Activated naive CD8-positive, alpha-beta T cell treated with anti-CD3 and anti-CD28 coated beads, Interleukin-2, amount 50 U/mL, for 24 hours (primary cell): Measurements from ENCODE around the gene PRPF19.

Experiments
- ATAC-seq: fragments of 150-1000 bp; cut with Tn5 transposase; one replicate; pipeline ENCODE4 v1.10.0; 2021
- DNase-seq: peaks from one replicate; pipeline ENCODE4 v3.0.0; 2021
- H3K27ac Mint-ChIP-seq: one replicate; pipeline ENCODE4 v1.8.0; 2021; ENCODE audit warnings: mild to moderate bottlenecking, mixed read lengths
- H3K27me3 Mint-ChIP-seq: one replicate; pipeline ENCODE4 v1.8.0; 2021; ENCODE audit warnings: mixed read lengths
- H3K36me3 Mint-ChIP-seq: one replicate; pipeline ENCODE4 v1.8.0; 2021; ENCODE audit warnings: low read depth, mixed read lengths
- H3K4me1 Mint-ChIP-seq: one replicate; pipeline ENCODE4 v1.8.0; 2021; ENCODE audit warnings: mixed read lengths
- H3K4me3 Mint-ChIP-seq: one replicate; pipeline ENCODE4 v1.8.0; 2021; ENCODE audit warnings: mild to moderate bottlenecking, moderate library complexity, mixed read lengths
- H3K9me3 Mint-ChIP-seq: one replicate; pipeline ENCODE4 v1.8.0; 2021; ENCODE audit warnings: mixed read lengths

The PRPF19 gene

DNA sequence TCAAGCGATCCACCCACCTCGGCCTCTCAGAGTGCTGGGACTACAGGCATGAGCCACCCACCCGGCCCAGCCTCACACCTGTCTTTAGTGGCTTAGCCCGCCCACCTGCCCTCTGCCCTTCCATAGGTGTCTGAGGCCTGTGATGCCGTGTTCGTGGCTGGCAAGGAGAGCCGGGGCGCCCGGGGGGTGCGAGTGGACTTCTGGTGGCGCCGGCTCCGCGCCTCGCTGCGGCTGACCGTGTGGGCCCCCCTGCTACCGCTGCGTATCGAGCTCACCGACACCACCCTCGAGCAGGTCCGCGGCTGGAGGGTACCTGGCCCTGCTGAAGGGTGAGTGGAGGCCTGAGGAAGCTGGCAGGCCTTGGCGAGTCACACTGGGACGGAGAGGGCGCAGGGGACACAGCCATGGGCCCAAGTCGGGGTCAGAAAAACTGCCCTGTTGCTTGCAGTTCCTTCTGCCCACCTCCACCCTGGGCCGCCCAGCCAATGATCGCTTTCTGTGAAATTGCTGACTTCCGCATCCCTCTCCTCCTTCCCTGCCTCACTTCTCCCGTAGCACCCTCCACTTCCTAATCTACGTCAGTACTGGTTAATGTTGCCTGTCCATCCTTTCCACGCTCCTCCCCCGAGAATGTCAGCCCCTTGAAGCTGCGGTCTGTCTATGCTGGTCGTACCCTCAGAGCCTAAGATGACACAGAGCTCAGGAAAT, 27.2 kb upstream of the PRPF19 start:
- H3K27ac Mint-ChIP-seq = no peak overlapping the region
- H3K4me3 Mint-ChIP-seq = no peak overlapping the region
- DNase-seq (no peak), ATAC-seq (no peak)
- H3K27me3 Mint-ChIP-seq = peaks cover 3% of the 10 kb centered on the region
- H3K9me3 Mint-ChIP-seq = no peaks in the 10 kb centered on the region
- no peaks in the 10 kb centered on the region for H3K36me3 Mint-ChIP-seq
- no peaks in the 10 kb centered on the region for H3K4me1 Mint-ChIP-seq

DNA sequence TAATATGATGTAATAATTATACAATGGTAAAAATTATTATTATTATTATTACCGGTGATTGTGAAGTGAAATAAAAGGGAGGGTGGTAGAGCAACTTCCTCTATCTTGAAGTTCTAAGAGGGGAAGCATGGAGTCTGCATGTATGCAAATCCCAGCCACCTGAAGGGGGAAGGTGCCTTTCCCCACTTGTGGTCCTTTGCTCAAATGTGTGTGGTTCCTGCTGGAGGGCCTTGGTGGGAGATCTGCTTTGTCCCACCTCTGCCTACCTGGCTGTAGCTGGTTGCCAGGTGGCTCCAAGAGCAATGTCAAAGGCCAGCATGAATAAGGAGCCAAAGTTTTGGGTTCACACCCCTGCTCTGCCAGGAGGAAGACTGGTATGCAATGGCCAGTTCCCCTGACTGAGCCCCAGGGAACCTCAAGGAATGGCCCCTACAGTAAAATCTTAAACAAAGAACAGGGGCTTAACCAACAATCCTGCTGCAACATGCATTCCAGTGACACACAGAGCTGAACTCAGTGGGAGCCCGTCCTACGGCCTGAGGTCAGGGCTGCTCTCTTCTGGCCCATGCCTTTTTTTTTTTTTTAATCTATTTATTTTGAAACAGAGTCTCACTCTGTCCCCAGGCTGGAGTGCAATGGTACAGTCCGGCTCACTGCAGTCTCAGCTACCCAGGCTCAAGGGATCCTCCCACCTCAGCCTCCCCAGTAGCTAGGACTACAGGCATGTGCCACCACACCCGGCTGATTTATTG, 26.4 kb upstream of the PRPF19 start:
- no peak overlapping the region for H3K27ac Mint-ChIP-seq
- H3K4me1 Mint-ChIP-seq = no peaks in the 10 kb centered on the region
- ATAC-seq (no peak), DNase-seq (no peak)
- H3K36me3 Mint-ChIP-seq = no peaks in the 10 kb centered on the region
- H3K4me3 Mint-ChIP-seq = no peak overlapping the region
- H3K27me3 Mint-ChIP-seq = peaks cover 3% of the 10 kb centered on the region
- no peaks in the 10 kb centered on the region for H3K9me3 Mint-ChIP-seq

DNA sequence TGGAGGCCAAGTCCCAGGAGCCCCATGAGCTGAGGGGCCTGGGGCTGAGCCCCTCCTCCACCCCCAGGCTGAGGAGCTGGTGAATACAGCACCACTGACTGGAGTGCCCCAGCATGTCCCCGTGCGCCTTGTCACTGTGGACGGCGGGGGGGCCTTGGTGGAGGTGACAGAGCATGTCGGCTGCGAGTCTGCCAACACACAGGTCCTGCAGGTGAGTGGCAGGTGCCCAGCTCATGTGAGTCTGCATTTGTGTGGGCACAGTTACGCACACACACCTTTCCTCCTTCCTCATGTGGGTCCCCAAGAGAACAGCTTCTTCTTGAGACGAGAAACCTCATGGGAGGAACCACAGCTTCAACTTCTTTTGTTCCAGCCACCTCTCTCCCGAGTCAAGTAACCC, 25.5 kb upstream of the PRPF19 start:
- Mint-ChIP-seq H3K9me3 (no peaks in the 10 kb centered on the region), H3K27ac (no peak overlapping the region), H3K36me3 (no peaks in the 10 kb centered on the region), H3K27me3 (peaks cover 5% of the 10 kb centered on the region), H3K4me3 (no peak overlapping the region), H3K4me1 (no peaks in the 10 kb centered on the region)
- ATAC-seq (no peak), DNase-seq (no peak)

DNA sequence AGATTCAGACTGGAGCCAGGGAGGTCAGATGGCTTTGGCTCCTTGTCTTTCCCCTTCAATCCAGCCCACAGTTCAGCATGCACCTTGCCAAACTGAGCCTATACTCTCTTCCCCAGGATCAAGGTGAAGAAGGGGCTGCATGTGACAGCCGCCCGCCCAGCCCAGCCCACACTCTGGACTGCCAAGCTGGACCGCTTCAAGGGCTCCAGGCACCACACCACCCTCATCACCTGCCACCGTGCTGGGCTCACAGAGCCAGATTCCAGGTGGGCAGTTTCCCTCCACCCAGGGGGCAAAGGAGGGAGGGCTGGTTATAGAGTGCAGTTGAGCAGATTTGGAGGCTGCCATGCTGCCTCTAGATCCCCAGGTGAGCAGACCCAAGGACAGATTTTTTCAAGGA, 24.0 kb upstream of the PRPF19 start:
- Mint-ChIP-seq H3K27me3 (peaks cover 16% of the 10 kb centered on the region), H3K4me1 (peaks cover 8% of the 10 kb centered on the region), H3K36me3 (no peaks in the 10 kb centered on the region), H3K27ac (no peak overlapping the region), H3K9me3 (no peaks in the 10 kb centered on the region), H3K4me3 (no peak overlapping the region)
- DNase-seq = no peak
- ATAC-seq = no peak

DNA sequence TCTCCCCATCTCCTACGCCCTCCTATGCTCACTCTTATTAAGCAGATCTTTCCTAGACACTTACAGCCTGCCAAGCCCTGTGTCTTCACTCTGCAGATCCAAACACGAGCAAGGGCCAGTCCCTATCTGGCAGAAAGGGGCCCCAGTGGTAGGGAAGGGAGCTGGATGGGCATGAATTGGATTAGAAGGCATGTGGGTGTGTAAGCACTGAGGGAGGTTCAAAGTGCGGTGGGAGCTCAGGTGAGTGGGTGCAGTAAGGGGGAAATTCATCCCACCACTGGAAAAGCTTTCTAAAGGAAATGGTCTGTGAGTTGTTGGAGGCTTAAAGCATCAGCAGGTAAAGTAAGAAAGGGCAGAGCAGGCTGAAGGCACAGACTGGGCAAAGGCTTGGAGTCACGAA, 23.4 kb upstream of the PRPF19 start:
- Mint-ChIP-seq H3K27ac (no peak overlapping the region), H3K36me3 (no peaks in the 10 kb centered on the region), H3K4me3 (no peak overlapping the region), H3K9me3 (no peaks in the 10 kb centered on the region), H3K27me3 (peaks cover 22% of the 10 kb centered on the region), H3K4me1 (peaks cover 14% of the 10 kb centered on the region)
- DNase-seq (no peak), ATAC-seq (no peak)

DNA sequence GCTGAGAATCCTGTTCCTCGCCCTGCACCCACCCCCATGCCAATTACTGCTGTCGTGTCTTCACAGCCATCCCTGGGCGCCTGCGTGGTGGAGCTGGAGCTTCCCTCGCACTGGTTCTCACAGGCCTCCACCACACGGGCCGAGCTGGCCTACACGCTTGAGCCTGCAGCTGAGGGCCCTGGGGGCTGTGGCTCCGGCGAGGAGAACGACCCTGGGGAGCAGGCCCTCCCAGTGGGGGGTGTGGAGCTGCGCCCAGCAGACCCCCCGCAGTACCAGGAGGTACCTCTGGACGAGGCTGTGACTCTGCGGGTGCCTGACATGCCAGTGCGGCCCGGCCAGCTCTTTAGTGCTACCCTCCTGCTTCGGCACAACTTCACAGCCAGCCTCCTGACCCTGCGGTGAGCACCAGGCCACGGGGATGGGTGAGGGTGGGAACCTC, 22.2 kb upstream of the PRPF19 start:
- H3K4me1 Mint-ChIP-seq = peaks cover 18% of the 10 kb centered on the region
- no peak overlapping the region for H3K27ac Mint-ChIP-seq
- no peak for ATAC-seq
- peaks cover under 1% of the 10 kb centered on the region for H3K36me3 Mint-ChIP-seq
- peaks cover 22% of the 10 kb centered on the region for H3K27me3 Mint-ChIP-seq
- DNase-seq = no peak
- no peaks in the 10 kb centered on the region for H3K9me3 Mint-ChIP-seq
- no peak overlapping the region for H3K4me3 Mint-ChIP-seq

DNA sequence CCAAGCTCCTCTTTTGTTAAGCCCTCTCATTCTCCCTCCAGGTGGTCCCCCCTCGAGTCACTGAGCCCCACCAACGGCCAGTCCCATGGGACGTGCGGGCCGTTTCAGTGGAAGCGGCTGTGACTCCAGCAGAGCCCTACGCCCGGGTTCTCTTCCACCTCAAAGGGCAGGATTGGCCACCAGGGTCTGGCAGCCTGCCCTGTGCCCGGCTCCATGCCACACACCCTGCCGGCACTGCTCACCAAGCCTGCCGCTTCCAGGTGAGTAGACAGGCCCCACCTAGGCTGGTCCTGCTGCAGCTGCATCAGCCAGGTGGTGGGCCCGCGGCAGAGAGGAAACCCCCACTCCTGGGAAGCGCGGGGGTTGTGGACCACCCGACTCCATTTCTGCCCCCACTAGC, 21.2 kb upstream of the PRPF19 start:
- H3K9me3 Mint-ChIP-seq = no peaks in the 10 kb centered on the region
- no peak overlapping the region for H3K4me3 Mint-ChIP-seq
- no peak overlapping the region for H3K27ac Mint-ChIP-seq
- H3K27me3 Mint-ChIP-seq = peaks cover 26% of the 10 kb centered on the region
- DNase-seq (no peak), ATAC-seq (no peak)
- H3K4me1 Mint-ChIP-seq = peaks cover 20% of the 10 kb centered on the region
- H3K36me3 Mint-ChIP-seq = peaks cover 6% of the 10 kb centered on the region

DNA sequence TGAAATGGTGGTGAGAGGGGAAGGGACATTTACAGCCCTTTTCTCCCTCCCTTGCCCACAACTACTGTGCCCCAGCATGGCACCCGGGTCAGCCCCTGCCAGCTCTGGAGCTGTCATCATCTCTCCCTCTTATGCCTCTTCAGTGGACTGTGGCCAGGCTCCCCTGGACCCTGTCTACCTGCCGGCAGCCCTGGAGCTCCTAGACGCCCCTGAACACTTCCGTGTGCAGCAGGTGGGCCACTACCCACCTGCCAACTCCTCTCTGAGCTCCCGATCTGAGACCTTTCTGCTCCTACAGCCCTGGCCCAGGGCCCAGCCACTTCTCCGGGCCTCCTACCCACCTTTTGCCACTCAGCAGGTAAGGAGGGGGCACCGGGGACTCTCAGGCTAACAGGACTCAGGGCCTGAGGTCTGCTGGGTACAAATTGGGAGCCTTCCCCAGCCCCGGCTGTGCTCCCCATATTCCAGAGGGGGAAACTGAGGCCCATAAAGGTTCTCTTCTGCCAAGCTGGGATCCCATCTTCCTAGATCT, 20.7 kb upstream of the PRPF19 start:
- H3K9me3 Mint-ChIP-seq = no peaks in the 10 kb centered on the region
- no peak overlapping the region for H3K4me3 Mint-ChIP-seq
- H3K27me3 Mint-ChIP-seq = peaks cover 26% of the 10 kb centered on the region
- DNase-seq (no peak), ATAC-seq (no peak)
- peaks cover 9% of the 10 kb centered on the region for H3K36me3 Mint-ChIP-seq
- H3K27ac Mint-ChIP-seq = no peak overlapping the region
- peaks cover 20% of the 10 kb centered on the region for H3K4me1 Mint-ChIP-seq

DNA sequence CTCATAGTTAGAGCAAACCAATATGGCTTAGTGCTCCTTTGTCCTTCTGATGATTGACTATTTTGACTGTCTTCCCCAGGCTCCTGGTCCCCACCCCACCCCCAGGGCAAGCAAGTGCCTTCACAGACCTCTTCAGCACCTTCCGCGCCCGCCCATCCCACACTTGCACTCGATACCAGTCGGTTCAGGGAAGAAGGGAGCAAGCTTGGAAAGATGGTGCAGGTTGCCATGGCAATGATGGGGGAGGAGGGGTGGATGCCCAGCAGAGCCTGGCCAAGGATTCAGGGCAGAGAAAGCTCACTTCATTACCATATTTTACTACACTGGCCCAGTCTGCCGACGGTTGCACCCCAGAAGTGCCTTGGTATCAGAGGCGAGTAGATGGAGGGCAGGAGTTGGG, 20.1 kb upstream of the PRPF19 start:
- ATAC-seq = no peak
- DNase-seq = no peak
- H3K27ac Mint-ChIP-seq = no peak overlapping the region
- no peak overlapping the region for H3K4me3 Mint-ChIP-seq
- H3K27me3 Mint-ChIP-seq = peaks cover 26% of the 10 kb centered on the region
- H3K4me1 Mint-ChIP-seq = peaks cover 20% of the 10 kb centered on the region
- H3K9me3 Mint-ChIP-seq = no peaks in the 10 kb centered on the region
- H3K36me3 Mint-ChIP-seq = peaks cover 13% of the 10 kb centered on the region

DNA sequence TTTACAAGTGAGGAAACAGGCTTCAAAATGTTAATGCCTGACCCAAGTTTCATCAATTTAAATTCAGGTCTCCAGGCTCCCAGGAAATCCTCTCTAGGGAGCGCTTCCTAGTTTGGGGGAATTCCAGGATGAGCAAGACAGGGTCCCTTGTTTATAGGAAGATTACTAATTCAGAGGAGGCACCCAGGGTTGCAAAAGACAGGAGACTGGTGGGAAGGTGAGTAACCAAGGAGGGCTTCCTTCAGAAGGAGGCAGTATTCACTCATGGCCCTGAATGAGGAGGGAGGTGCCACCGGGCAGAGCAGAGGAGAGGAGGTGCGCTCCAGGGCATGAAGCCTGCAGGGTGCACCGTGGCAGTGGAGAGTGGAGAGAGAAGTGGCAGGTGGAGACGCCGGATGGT, 19.5 kb upstream of the PRPF19 start:
- peak overlapping the region; percentile 22 for H3K27ac Mint-ChIP-seq
- H3K4me3 Mint-ChIP-seq = no peak overlapping the region
- no peaks in the 10 kb centered on the region for H3K9me3 Mint-ChIP-seq
- peak; percentile 48 for ATAC-seq
- no peak for DNase-seq
- H3K27me3 Mint-ChIP-seq = peaks cover 26% of the 10 kb centered on the region
- H3K4me1 Mint-ChIP-seq = peaks cover 20% of the 10 kb centered on the region
- peaks cover 20% of the 10 kb centered on the region for H3K36me3 Mint-ChIP-seq

DNA sequence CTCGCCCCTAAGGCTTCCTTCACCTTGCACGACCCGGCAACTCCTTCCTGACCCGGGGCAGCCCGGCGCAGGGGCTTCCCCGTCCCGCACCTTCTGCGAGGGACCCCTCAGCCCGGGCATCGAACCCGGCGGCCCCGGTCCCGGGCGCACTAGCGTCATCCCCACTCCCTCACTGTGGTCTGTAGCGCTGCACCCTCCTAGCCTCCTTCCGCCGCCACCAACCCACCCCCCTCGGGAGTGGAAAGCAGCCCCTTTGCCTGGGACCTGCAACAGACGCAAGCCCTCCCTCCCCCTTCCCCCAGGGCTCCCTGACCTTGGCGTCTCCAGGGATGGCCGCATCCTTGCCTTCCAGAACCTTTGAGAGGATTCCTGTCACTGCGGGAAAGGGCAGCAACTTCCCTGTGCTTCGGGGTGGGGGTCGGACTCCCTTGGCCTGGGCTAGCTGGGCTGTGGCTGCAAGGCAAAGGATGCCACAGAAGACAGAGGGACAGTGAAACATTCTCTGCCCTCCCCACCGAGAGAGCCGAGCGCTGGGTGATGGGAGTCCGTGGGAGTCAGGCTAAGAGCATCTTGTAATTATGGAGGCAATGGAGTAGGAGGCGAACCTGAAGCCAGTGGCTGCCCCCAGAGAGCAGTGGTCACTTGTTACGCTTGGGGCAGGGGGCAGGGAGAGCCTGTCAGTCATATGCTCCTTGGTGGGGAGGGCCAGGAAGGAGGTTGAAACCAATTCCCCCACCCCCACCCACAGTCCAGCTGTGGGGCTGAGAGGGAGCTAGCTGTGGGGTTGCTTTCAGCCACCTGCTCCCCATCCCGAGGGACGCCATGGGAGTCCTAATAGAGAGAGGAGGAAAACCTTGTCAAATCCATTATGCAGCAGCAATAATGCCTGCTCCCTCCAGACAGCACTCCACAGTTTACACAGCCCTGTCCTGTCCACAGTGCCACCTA, 18.8 kb upstream of the PRPF19 start:
- H3K4me1 Mint-ChIP-seq = peaks cover 20% of the 10 kb centered on the region
- H3K9me3 Mint-ChIP-seq = no peaks in the 10 kb centered on the region
- H3K4me3 Mint-ChIP-seq = peak overlapping the region; percentile 54
- no peak for ATAC-seq
- no peak overlapping the region for H3K27ac Mint-ChIP-seq
- peaks cover 26% of the 10 kb centered on the region for H3K36me3 Mint-ChIP-seq
- peaks cover 26% of the 10 kb centered on the region for H3K27me3 Mint-ChIP-seq
- DNase-seq = no peak

DNA sequence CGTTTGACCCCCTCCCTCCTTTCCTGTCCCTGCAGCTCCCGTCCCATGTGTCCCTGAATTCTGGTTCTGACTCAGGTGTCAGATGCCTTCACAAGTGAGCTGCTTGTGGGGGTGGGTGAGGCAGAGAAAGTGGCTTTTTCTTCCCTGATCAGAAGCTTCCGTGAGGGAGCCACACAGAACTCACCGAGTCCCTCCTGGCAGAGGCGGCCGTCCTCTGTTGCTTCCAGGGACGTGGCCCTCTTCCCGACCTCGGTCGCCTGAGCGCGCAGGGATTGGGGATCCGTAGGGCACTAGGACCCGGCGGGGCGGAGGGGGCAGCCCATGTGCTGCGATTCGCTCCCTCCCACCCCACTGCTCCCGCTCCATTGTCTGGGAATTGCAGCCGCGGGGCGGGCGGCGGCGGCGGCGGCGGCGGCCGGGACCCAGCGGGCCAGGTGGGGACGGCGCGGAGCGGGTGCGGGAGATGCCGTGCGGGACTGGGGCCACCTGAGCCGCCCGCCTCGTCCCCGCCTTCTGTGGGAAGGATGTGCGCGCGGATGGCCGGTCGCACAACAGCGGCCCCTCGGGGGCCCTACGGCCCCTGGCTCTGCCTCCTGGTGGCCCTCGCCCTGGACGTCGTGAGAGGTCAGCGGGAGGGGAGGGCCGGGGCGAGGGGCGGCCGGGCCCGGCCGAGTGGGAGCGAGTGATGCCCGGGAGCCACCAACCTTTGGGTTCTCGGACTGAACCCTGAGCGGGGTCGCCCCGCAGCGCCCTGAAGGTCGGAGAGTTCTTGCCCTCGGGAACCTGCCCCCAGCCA, 17.9 kb upstream of the PRPF19 start, which contains the start of gene TMEM132A:
TMEM132A (plus strand) TSS at position 351 of the 796 bp plus-strand sequence; CDS start at position 525, 174 bp downstream.
- H3K9me3 Mint-ChIP-seq = no peaks in the 10 kb centered on the region
- DNase-seq = peak; percentile 24
- ATAC-seq = peak; percentile 16
- peaks cover 23% of the 10 kb centered on the region for H3K27me3 Mint-ChIP-seq
- peaks cover 35% of the 10 kb centered on the region for H3K36me3 Mint-ChIP-seq
- peak within 1 kb of the TSS; percentile 54 for H3K4me3 Mint-ChIP-seq
- peaks cover 26% of the 10 kb centered on the region for H3K4me1 Mint-ChIP-seq
- H3K27ac Mint-ChIP-seq = no peak within 1 kb of the TSS

DNA sequence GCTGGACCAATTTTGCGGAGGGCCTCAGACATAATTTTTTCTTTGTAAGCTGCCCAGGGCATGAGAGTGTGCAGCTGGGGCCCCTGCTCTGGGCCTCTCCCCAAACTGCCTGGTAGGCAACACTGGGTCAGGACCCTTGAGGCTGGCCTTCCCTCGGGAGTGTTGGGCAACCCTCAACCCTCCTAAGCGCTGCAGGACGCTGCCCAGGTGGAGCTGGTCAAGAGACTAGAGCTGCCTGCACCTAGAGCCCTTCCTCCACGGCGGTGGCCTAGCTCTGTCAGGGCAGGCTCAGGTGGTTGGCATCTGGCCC, 17.4 kb upstream of the PRPF19 start:
- H3K27me3 Mint-ChIP-seq = peaks cover 23% of the 10 kb centered on the region

DNA sequence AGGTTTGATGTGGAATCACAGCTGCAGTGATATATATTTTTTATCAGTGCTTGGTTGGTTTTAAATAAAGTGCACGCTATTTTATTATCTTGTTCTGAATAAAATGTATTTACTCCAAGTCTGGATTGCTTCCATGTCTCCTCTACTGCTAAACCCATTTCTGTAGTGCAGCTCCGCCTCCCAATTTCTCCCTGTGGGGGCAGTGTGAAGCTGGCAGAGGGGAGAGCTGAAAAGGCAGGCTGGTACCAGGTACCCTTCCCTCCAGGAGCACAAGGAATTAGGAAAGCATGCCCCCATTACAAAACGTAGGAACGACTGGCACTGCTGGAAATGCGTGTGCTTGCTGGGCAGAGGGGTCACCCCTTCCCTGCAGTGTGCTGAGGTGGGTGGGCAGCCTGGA, 16.9 kb upstream of the PRPF19 start:
- ATAC-seq (no peak), DNase-seq (no peak)
- H3K4me1 Mint-ChIP-seq = peaks cover 36% of the 10 kb centered on the region
- H3K27ac Mint-ChIP-seq = no peak overlapping the region
- peaks cover 23% of the 10 kb centered on the region for H3K27me3 Mint-ChIP-seq
- no peak overlapping the region for H3K4me3 Mint-ChIP-seq
- no peaks in the 10 kb centered on the region for H3K9me3 Mint-ChIP-seq
- H3K36me3 Mint-ChIP-seq = peaks cover 36% of the 10 kb centered on the region

More for the DNA sequence above, 17.4 kb upstream of the PRPF19 start:
- Mint-ChIP-seq H3K36me3 (peaks cover 36% of the 10 kb centered on the region), H3K4me3 (peak overlapping the region; percentile 45), H3K4me1 (peaks cover 32% of the 10 kb centered on the region), H3K27ac (no peak overlapping the region), H3K9me3 (no peaks in the 10 kb centered on the region)
- ATAC-seq (no peak), DNase-seq (no peak)
